HG02981 (cell line): Measurements from ENCODE around the gene SLC24A3.

Source experiments
- ATAC-seq: cut with Tn5 transposase; IDR thresholded peaks from one replicate; pipeline ENCODE4 v1.9.1; 2021; ENCODE audit warnings: mild to moderate bottlenecking, moderate library complexity; ENCODE audit not compliant: unreplicated experiment

Gene SLC24A3

DNA sequence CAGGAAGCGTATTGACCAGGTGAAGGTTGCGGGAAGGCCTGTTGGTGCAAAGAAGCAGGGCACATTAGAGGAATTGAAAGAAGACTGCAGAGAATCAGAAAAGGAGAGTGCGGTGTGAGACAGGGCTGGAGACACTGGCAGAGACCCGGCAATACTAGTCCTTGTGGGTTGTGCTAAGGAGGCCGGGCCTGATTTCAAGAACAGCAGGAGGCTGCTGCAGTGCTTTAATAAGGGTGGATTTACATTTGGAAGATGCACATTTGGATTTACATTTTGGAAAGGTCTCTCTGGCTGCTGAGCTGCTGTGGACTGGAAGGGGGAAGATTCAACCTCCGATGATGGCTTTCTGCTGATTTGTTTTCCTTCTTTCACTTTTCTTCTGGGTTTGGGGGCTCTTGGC is 167.8 kb downstream of the SLC24A3 start:
- ATAC-seq, result no peak

DNA sequence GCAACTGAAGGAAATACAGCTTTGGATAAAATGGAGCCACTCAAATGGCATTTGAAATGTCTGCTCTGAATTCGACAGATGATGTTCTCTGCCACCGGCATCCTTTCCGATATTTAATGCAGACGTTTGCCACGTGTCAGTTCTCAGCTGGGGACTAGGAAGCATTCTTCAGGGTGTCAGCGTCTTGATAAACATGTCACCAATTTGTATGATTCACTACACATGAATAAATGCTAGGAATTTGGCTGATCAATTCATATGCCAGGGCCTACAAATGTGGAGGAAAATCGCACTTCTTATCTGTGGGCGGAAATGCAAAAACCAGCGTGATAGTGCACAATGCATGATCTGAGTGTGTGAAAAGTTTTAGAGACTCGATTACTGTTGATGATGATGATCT is 169.5 kb downstream of the SLC24A3 start:
- ATAC-seq, result no peak

GRCh38 chr20:19382386-19383340 is 170.2 kb downstream of the SLC24A3 start:
- ATAC-seq, result no peak

DNA sequence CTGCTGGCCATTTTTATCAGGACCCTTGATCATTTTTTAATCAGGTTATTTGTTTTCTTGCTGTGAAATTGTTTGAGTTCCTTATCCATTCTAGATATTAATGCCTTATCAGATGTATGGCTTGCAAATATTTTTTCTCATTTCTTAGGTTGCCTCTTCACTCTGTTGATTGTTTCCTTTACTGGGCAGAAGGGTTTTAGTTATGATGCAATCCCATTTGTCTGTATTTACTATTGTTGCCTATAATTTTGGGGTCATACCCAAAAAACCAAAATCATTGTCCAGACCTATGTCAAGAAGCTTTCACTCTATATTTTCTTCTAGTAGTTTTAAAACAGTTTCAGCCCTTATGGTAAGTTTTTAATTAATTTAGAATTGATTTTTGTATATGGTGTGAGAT is 172.5 kb downstream of the SLC24A3 start:
- ATAC-seq, result no peak

DNA sequence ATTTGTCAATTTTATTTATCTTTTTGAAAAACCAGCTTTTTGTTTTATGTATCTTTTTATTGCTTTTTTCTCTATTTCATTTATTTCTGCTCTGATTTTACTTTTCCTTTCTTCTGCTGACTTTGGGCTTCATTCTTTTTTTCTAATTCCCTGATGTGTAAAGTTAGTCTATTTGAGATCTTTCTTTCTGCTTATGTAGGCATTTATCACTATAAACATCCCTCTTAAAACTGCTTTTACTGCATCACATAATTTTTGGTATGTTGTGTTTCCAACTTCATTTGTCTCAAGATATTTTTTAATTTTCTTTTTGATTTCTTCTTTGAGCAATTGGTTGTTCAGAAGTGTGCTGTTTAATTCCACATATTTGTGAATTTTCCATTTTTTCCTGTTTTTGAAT is 174.8 kb downstream of the SLC24A3 start:
- no peak for ATAC-seq

DNA sequence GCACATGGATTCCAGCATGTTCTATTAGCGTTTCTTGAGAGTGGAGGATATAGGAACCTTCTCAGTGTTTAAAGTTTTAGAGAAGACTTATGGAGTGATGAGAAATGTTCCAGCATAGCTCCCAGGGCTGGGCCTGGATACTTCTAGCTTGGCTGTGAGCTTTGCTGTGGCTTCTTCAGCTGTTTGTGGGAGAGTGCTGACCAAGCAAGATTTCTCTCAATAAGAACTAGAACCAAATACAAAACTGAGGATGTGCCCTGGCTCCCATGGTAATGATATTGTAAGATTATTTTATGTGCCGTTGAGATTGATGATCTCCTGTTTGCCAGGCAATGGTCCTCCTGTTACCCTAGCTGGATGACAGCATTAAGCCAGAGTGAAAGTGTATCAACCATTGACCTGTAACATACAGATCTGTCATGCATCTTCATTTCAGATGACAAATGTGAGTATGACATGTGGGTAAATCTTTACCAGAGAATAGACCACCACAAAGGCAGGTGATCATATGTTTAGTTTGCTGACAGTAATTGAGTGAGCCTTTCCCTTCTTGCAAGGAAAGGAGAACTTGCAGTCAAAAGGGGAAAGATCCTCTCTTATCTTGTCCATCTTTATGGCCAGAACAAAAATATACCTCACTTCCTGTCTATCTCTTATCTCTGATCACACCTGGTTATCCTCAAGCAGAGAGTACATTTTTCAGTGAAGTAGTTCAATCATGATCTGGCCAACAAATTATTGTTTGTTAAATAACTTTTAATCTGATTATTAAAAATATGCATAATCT is 180.1 kb downstream of the SLC24A3 start:
- no peak for ATAC-seq

DNA sequence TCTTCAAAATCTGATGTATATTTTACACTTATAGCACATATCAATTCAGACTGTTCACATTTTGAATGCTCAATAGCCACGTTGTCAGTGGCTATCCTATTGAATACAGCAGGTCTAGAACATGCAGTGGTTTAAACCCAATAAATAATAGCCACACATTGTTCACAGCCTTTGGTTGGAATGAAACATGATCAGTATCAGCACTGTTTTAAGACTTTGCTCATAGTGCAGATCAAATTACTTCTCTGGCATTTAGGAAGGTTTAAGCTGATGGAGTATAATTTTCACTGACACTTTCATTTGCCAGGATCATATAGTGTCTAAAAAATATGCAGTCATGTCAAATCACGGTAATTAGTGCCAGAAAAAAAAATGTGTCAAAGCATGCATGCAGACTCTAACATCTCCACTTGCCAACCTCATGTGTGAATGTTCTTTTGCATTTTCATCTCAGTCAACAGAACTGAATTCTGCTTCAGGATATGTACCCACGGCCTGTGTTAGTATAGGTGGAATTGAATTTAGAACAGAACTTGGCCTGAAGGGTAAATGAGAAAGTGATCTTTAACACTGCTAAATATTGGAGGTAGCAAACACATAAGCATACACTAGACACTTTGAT is 184.1 kb downstream of the SLC24A3 start:
- no peak for ATAC-seq

DNA sequence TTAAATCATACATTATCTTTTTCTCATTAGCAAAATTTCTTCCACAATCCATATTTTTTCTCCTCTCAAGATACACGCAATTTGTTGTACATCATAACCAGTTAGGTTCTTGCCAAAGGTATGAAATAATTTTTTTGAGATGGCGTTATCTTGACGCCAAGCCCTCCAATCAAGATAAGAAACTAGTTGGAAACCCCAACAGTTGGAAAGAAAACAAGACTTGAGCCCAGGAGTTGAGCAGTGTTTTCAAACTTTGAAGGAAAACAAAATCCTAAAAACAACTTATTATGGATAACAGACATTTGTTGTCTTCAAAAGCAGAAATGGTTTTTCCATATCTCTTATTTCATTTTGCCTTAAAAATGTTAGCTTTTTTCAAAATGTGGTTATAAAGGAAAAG is 184.8 kb downstream of the SLC24A3 start:
- no peak for ATAC-seq

DNA sequence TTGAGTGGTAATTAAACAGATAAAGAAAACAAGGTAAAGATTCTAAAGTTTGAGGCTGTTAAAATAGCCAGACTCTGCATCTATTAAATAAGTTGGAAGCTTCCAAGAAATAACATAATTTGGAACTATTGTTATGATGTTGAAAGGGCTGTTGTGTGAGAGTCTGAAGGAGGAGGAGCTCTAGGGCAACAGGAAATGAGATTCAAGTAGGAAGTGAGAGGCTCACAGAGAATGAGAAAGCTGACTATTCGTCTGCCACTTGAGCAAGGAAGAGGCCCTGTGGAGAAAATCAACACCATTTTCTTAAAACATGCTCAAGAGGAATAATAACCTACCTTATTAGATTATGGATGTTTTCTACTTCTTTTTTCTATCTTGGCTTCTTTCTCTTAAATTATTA is 185.2 kb downstream of the SLC24A3 start:
- no peak for ATAC-seq

- ATAC-seq, result no peak
Measured at GRCh38 chr20:19401096-19401495, 188.7 kb downstream of the SLC24A3 start.

DNA sequence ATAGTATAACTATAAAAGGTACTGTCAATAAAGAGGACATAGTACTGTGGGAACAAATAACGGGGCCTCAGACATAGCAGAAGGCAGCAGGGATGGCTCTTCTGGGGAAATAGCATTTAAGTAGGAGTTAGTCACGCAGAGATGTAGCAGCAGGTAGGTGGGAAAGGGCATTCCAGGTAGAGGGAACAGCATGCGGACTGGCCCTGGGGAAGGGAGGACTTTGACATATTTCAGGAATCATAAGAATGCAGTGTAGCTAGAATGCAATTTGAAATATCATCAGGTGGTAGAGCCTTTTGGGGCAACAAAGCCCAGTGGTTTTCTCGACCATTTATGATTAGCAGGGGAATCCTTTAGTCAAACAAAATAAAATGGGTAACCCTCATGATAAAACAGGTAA is 191.1 kb downstream of the SLC24A3 start:
- no peak for ATAC-seq

- ATAC-seq, result no peak
Measured at GRCh38 chr20:19404826-19405225, 192.4 kb downstream of the SLC24A3 start.

DNA sequence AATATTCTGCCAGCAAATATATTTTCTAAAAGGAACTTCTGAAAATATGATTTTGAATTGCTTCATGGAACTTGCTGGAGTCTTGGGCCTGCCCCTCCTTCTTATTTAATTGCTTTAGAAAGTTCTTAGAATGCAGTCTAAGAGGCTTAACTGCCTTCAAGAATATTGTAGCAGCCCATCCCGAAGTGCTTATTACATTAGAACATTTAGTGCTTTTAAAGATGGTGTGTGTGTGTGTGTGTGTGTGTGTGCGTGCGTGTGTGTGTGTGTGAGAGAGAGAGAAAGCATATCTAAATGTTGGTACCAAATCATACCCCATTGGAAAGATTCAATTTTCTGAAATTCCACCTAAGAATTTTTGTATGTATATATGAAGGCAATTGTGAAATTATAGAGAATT is 193.5 kb downstream of the SLC24A3 start:
- ATAC-seq, result no peak

DNA sequence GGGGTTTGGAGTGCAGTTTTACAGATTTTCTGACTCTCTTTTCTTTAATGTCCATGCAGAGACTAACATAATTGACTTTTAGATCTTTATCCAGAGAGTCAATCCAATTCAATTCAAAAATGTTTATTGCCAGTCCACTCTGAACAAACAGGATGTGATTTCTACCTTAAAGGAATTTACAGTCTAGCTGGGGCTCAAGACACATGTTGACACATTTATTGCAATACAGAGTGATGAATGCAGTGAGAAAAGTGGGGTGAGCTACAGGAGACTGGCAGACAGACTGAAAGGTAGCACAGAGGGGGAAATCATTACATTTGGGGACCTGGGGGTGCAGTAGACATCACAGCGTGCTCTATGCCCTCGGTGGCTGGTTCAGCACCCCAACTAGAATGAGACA is 193.9 kb downstream of the SLC24A3 start:
- no peak for ATAC-seq

- no peak for ATAC-seq
Measured at GRCh38 chr20:19407196-19407595, 194.8 kb downstream of the SLC24A3 start.

DNA sequence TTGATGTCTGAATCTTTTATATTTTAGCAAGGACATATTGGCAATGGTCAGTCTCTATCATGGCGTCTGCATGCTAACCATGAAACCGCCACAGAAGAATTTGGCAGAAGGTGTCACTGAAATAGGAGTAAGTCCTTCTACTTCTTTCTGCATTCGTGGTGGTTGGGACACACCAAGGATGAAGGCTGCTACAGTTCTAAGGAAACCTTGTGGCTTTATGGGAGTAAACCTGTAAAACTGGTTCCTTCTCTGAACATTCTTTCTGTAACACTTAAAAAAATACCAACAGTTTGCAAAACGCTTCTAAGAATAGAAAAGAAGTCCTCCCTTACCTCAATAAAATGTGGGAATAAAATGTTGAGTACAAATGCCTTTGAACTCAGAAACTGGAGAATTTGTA is 195.3 kb downstream of the SLC24A3 start:
- ATAC-seq, result no peak

DNA sequence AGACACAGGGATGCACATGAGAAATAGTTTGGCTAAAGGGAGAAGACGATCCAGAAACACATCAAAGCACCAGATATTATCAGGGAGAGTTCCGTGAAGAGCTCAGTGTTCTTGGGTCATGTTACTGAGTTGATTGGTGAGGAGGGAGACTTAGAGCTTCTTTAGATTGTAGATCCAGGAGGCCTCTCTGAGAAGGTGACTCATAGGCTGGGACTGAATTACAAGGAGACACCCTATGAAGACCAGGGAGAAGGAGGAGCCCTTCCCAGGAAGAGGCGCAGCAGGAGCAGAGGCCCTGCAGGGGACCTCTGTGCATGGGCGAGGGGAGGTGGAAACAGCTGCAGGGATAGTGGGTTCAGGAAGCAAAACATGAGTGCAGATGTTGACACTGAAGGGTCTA is 196.5 kb downstream of the SLC24A3 start:
- ATAC-seq, result no peak

- no peak for ATAC-seq
Measured at GRCh38 chr20:19411811-19412210, 199.4 kb downstream of the SLC24A3 start.

GRCh38 chr20:19412254-19412653 is 199.8 kb downstream of the SLC24A3 start:
- ATAC-seq, result no peak

- ATAC-seq, result no peak
Measured at GRCh38 chr20:19414600-19414999, 202.2 kb downstream of the SLC24A3 start.

DNA sequence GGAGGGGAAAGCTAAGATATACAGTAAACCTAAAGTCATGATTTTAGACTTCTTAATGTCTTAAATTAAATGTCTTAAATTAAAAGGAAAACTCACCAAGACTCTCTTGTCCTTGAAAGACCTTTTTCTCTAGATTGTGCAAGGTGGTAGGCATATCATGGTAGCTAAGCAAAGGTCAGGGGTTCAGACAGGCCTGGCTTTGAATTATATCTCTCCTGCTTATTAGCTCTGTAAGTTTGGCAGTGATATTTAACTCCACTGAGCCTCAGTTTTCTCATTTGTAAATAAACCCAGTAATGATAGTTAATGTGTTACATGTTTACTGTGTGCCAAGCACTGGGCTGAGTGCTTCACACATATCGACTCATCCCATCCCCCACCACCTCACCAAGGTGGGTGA is 203.3 kb downstream of the SLC24A3 start:
- no peak for ATAC-seq

GRCh38 chr20:19416627-19417026 is 204.2 kb downstream of the SLC24A3 start:
- ATAC-seq, result no peak
